Central memory CD4-positive, alpha-beta T cell (primary cell): Measurements from ENCODE around the gene FBXL7.

Experiments
- DNase-seq: peaks from one replicate; pipeline ENCODE4 v3.0.0; 2022

FBXL7 gene

GRCh38 chr5:15585128-15585527, 85.1 kb downstream of the FBXL7 start:
- DNase-seq, result no peak

GRCh38 chr5:15585841-15586591, 86.0 kb downstream of the FBXL7 start:
- DNase-seq, result no peak

- no peak for DNase-seq
Measured at GRCh38 chr5:15587916-15588315, 87.9 kb downstream of the FBXL7 start.

GRCh38 chr5:15592728-15593127, 92.7 kb downstream of the FBXL7 start:
- no peak for DNase-seq

GRCh38 chr5:15594977-15595568, 95.1 kb downstream of the FBXL7 start:
- DNase-seq, result no peak

GRCh38 chr5:15595929-15596328, 95.9 kb downstream of the FBXL7 start:
- no peak for DNase-seq

GRCh38 chr5:15596936-15597335, 97.0 kb downstream of the FBXL7 start:
- no peak for DNase-seq

- no peak for DNase-seq
Measured at GRCh38 chr5:15597804-15598203, 97.8 kb downstream of the FBXL7 start.

GRCh38 chr5:15598294-15598902, 98.4 kb downstream of the FBXL7 start:
- no peak for DNase-seq

- no peak for DNase-seq
Measured at GRCh38 chr5:15600035-15600434, 100.1 kb downstream of the FBXL7 start.

GRCh38 chr5:15601274-15601673, 101.3 kb downstream of the FBXL7 start:
- no peak for DNase-seq

GRCh38 chr5:15601853-15602252, 101.9 kb downstream of the FBXL7 start:
- no peak for DNase-seq

GRCh38 chr5:15604986-15605385, 105.0 kb downstream of the FBXL7 start:
- no peak for DNase-seq

GRCh38 chr5:15606197-15606596, 106.2 kb downstream of the FBXL7 start:
- no peak for DNase-seq

- no peak for DNase-seq
Measured at GRCh38 chr5:15607076-15607475, 107.1 kb downstream of the FBXL7 start.

GRCh38 chr5:15609076-15609725, 109.2 kb downstream of the FBXL7 start:
- no peak for DNase-seq

GRCh38 chr5:15610216-15610615, 110.2 kb downstream of the FBXL7 start:
- no peak for DNase-seq

GRCh38 chr5:15611008-15611407, 111.0 kb downstream of the FBXL7 start:
- no peak for DNase-seq

GRCh38 chr5:15612915-15613635, 113.1 kb downstream of the FBXL7 start:
- DNase-seq, result no peak

GRCh38 chr5:15614679-15615078, 114.7 kb downstream of the FBXL7 start:
- no peak for DNase-seq

GRCh38 chr5:15615859-15616258, 115.9 kb downstream of the FBXL7 start:
- no peak for DNase-seq

GRCh38 chr5:15618938-15619337, 119.0 kb downstream of the FBXL7 start:
- no peak for DNase-seq

- DNase-seq, result no peak
Measured at GRCh38 chr5:15620501-15620900, 120.5 kb downstream of the FBXL7 start.
